Tibial artery (tissue), 4 donors: ENCODE data around the gene CRAT.
"Not testable (repeated sequence)": the region's sequence is repeated elsewhere in the genome, so short reads cannot be mapped to it uniquely, and the experiment has no call there.

ENCODE experiments used
- DNase-seq, 2 donors: peaks; one replicate each; pipeline ENCODE4 v3.0.0-alpha.2; 2019
- H3K27ac ChIP-seq, 2 donors: fragments of 200-600 bp; sonication (generic) in 1 of 2; 1 replicate in 1 of 2; 2 replicates in 1 of 2; pipeline ENCODE4 v1.5.1; 2018 to 2019; ENCODE audit warnings: mild to moderate bottlenecking in 1 of 2
- H3K27me3 ChIP-seq, 2 donors: fragments of 200-600 bp; sonication (generic) in 1 of 2; one replicate each; pipeline versions ENCODE4 v1.5.1 to v1.6.0; 2016 to 2019
- H3K36me3 ChIP-seq, 3 donors: fragments of 200-600 bp; sonication (generic) in 2 of 3; one replicate each; pipeline ENCODE4 v1.5.1; 2016 to 2019; ENCODE audit warnings: mild to moderate bottlenecking in 2 of 3
- H3K4me1 ChIP-seq, 4 donors: fragments of 200-600 bp; sonication (generic) in 2 of 4; 1 replicate in 3 of 4; 2 replicates in 1 of 4; pipeline ENCODE4 v1.5.1; 2016 to 2019
- H3K4me3 ChIP-seq, 2 donors: fragments of 200-600 bp; sonication (generic) in 1 of 2; 1 replicate in 1 of 2; 2 replicates in 1 of 2; pipeline ENCODE4 v1.5.1; 2018 to 2019; ENCODE audit warnings: mild to moderate bottlenecking in 2 of 2
- H3K9me3 ChIP-seq, 3 donors: fragments of 200-600 bp; sonication (generic) in 1 of 3; one replicate each; pipeline ENCODE4 v1.5.1; 2016 to 2019
- CTCF ChIP-seq, 2 experiments: fragments of 200-600 bp in 1 of 2; fragments of 450-650 bp in 1 of 2; IDR thresholded peaks; one replicate each; pipeline ENCODE4 v1.5.1; 2017 to 2019; ENCODE audit warnings: antibody characterized with exemption in 2 of 2, mild to moderate bottlenecking in 1 of 2, moderate library complexity in 1 of 2
- intact Hi-C: fragments of 100-400 bp; cut with DNase I; formaldehyde crosslinking; loops from one replicate; pipeline ENCODE4 v1.15.0; 2023; ENCODE audit warnings: low total_unique reads

Gene CRAT

GRCh38 chr9:129124506-129125069 is 14.0 kb upstream of the CRAT start:
- H3K4me1 ChIP-seq: peaks cover 0 to 4% (median 0%) of the 10 kb centered on the region in 4 donors
- no peaks in the 10 kb centered on the region for H3K9me3 ChIP-seq
- H3K27me3 ChIP-seq: no peaks in the 10 kb centered on the region
- H3K27ac ChIP-seq: no peak overlapping the region
- no peak for DNase-seq
- no peak overlapping the region for H3K4me3 ChIP-seq
- no peak for TF ChIP-seq CTCF (IDR thresholded peaks at IDR 0.05)
- H3K36me3 ChIP-seq: peaks cover 19 to 87% (median 42%) of the 10 kb centered on the region in 3 donors
- intact Hi-C loops: loop anchor here (10.0 kb wide), 1 partner anchor 670 kb away; no protein-coding TSS in a partner anchor

- H3K4me3 ChIP-seq, H3K27ac ChIP-seq, H3K9me3 ChIP-seq, H3K27me3 ChIP-seq, H3K4me1 ChIP-seq, DNase-seq: not testable (repeated sequence)
- H3K36me3 ChIP-seq: peaks cover 19 to 71% (median 42%) of the 10 kb centered on the region in 3 donors
- intact Hi-C loops: loop anchor here (10.0 kb wide), 1 partner anchor 672 kb away; no protein-coding TSS in a partner anchor
These were observed 12.4 kb upstream of the CRAT start for GRCh38 chr9:129122976-129123375.

- intact Hi-C loops: loop anchor here (10.0 kb wide), 1 partner anchor 673 kb away; no protein-coding TSS in a partner anchor
- Histone ChIP-seq H3K27me3 (no peaks in the 10 kb centered on the region), H3K27ac (no peak overlapping the region), H3K4me3 (no peak overlapping the region), H3K4me1 (peaks cover 0 to 4% (median 0%) of the 10 kb centered on the region in 4 donors), H3K36me3 (peaks cover 19 to 63% (median 42%) of the 10 kb centered on the region in 3 donors), H3K9me3 (no peaks in the 10 kb centered on the region)
- no peak for TF ChIP-seq CTCF (IDR thresholded peaks at IDR 0.05)
- no peak for DNase-seq
These were observed 11.5 kb upstream of the CRAT start for GRCh38 chr9:129122133-129122532.

- H3K9me3 ChIP-seq: no peaks in the 10 kb centered on the region
- H3K4me1 ChIP-seq: peaks cover 0 to under 1% (median 0%) of the 10 kb centered on the region in 4 donors
- TF ChIP-seq CTCF (IDR thresholded peaks at IDR 0.05): no peak
- no peak overlapping the region for H3K27ac ChIP-seq
- no peaks in the 10 kb centered on the region for H3K27me3 ChIP-seq
- peaks cover 19 to 57% (median 42%) of the 10 kb centered on the region in 3 donors for H3K36me3 ChIP-seq
- DNase-seq: no peak
- intact Hi-C loops: loop anchor here (10.0 kb wide), 1 partner anchor 673 kb away; no protein-coding TSS in a partner anchor
- no peak overlapping the region for H3K4me3 ChIP-seq
These were observed 10.9 kb upstream of the CRAT start for GRCh38 chr9:129121483-129121882.

GRCh38 chr9:129118799-129119198 is 8.2 kb upstream of the CRAT start:
- no peak overlapping the region for H3K4me3 ChIP-seq
- H3K4me1 ChIP-seq: peaks cover 0 to 6% (median 0%) of the 10 kb centered on the region in 4 donors
- H3K27ac ChIP-seq: no peak overlapping the region
- no peak for DNase-seq
- no peaks in the 10 kb centered on the region for H3K9me3 ChIP-seq
- intact Hi-C loops: no loop called here
- H3K27me3 ChIP-seq: no peaks in the 10 kb centered on the region
- H3K36me3 ChIP-seq: peaks cover 13 to 35% (median 31%) of the 10 kb centered on the region in 3 donors
- TF ChIP-seq CTCF (IDR thresholded peaks at IDR 0.05): no peak

- Histone ChIP-seq H3K27ac (no peak overlapping the region), H3K27me3 (no peaks in the 10 kb centered on the region), H3K4me1 (peaks cover 0 to 42% (median 22%) of the 10 kb centered on the region in 4 donors), H3K4me3 (no peak overlapping the region), H3K9me3 (no peaks in the 10 kb centered on the region), H3K36me3 (no peaks in the 10 kb centered on the region)
- no peak for DNase-seq
- TF ChIP-seq CTCF (IDR thresholded peaks at IDR 0.05): no peak
- intact Hi-C loops: no loop called here
These were observed 3.2 kb upstream of the CRAT start for GRCh38 chr9:129113645-129114304.

- Histone ChIP-seq H3K4me1 (peaks cover 0 to 50% (median 27%) of the 10 kb centered on the region in 4 donors), H3K4me3 (peak overlapping the region; percentile 80 to 84), H3K36me3 (peaks cover 2 to 12% (median 6%) of the 10 kb centered on the region in 3 donors)
- H3K9me3 ChIP-seq, H3K27me3 ChIP-seq, H3K27ac ChIP-seq, intact Hi-C loops, DNase-seq: not testable (repeated sequence)
These were observed 1.9 kb upstream of the CRAT start for GRCh38 chr9:129112526-129112925.
